GM21447 (cell line): ENCODE results near the gene PSMD4.

Source experiments
- ATAC-seq: cut with Tn5 transposase; IDR thresholded peaks from one replicate; pipeline ENCODE4 v1.9.1; 2021; ENCODE audit not compliant: unreplicated experiment

Gene PSMD4

DNA sequence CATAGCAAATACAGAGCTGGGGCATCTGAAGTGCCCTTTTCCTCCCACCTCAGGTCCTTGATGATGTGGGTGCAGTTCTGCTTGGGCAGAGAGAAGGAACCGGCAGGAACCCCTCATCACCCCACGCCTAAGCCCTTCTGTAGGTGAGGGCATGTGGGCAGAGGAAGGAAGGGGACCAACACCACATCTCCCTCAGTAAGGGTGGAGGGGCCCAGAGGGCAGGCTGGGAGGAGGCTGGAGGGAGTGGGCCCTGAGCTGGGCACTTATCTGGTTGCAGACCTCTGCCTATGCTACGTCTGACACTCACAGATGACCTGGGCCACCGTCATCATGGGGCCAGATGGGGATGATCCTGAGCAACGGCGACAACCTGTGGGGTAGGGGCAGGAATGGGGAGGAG lies 38.6 kb downstream of the PSMD4 start:
- no peak for ATAC-seq

GRCh38 chr1:151294742-151295462 lies 40.4 kb downstream of the PSMD4 start:
- no peak for ATAC-seq

GRCh38 chr1:151309811-151310323 lies 55.3 kb downstream of the PSMD4 start:
- no peak for ATAC-seq

DNA sequence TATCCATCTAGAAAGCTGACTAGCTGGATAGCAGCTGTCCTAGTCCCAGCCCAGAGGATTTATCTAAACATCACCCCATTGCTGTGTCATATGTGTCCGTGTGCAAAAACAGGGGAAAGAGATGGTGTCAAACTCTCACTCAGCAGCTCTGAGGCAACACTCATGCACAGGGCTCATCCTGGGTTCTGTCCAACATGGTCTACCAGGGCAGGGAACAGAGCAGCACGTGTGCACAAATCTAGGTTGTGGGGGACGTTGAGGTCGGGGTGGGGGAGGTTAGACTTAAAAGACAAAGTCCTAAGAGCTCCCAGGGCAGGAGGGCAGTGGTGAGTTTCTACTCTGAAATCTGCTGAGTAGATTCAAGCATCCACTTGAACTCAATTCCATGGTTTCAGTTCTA lies 56.5 kb downstream of the PSMD4 start:
- ATAC-seq = no peak

DNA sequence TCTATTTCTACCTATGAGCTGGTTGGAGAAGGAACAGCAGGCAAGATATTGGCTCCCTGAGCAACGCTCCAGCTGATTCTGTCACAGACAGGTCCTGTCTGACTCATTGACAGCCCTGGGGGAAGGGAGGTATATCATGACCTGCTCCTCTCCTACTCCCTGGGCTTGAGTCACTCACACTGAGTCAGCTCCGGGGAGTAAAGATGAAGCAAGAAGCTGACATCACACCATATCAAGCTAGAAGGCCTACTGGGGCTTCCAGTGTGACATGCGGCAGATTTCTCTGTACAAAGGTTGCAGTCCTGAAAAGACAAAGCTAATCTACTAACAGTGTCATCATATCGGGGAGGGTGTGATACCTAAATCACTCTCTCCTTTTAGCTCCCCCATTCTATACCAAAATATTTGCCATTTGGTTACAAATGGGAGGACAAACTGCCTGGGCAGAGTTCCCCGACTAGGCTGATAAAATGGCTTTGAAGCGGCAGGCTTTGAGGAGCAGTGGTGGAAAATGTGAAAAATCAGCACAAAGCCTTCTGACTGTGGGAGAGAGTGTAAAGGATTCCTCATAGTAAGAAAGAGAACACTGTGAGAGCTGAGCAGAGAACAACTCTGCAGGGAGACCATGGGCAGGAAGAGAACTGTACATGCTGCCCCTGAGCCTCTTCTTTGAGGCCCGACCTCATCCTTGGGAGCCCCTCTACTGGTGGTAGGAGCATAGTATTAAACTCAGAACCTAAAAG lies 57.2 kb downstream of the PSMD4 start:
- no peak for ATAC-seq

DNA sequence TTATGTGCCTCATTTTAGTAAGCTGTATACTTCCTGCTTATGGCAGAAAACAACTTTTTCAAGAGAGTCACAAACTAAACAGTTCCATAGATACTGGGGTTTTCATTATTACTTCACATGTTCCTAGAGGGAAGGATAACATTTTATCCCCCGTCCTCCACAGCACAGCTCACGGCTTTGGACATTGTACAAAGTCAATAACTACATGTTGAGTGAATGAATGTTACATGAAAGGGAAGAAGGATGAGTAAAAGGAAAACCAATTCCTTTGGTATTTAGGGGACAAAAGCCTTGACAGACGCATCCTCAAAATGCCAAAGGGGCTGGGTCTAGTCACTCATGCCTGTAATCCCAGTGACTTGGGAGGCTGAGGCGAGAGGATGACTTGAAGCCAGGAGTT lies 57.9 kb downstream of the PSMD4 start:
- ATAC-seq = no peak

DNA sequence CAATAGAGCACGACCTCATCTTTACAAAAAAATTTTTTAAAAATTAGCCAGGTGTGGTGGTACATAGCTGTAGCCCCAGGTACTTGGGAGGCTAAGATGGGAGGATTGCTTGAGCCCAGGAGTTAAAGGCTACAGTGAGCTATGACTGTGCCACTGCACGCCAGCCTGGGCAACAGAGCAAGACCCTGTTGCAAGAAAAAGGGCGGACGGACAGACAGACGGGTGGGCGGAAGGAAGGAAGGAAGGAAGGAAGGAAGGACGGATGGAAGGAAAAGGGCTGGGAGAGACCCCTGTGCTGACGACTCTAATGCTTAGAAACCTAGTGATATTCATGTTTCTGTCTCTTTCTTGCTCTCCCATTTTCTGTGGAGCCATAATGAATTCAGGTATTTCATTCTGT lies 58.3 kb downstream of the PSMD4 start:
- ATAC-seq = no peak

DNA sequence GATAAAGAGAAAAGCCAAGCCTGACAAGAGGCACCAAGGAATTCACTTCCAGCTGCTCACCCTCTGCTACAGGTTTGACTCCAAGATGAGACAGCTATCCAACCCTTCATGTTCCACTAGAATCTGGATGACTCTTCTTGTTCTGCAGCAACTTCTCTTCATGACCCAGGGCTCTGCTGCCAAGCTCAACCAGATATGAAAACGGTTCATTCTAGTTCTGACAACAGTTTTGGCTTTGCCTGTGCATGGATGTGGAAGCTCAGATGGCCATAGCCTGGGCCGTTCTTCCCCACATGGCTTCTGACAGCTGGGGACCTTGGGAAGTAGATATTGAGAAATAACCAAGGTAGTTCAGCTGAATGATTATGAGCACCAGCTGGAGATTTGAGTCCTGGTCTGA lies 59.0 kb downstream of the PSMD4 start:
- no peak for ATAC-seq

DNA sequence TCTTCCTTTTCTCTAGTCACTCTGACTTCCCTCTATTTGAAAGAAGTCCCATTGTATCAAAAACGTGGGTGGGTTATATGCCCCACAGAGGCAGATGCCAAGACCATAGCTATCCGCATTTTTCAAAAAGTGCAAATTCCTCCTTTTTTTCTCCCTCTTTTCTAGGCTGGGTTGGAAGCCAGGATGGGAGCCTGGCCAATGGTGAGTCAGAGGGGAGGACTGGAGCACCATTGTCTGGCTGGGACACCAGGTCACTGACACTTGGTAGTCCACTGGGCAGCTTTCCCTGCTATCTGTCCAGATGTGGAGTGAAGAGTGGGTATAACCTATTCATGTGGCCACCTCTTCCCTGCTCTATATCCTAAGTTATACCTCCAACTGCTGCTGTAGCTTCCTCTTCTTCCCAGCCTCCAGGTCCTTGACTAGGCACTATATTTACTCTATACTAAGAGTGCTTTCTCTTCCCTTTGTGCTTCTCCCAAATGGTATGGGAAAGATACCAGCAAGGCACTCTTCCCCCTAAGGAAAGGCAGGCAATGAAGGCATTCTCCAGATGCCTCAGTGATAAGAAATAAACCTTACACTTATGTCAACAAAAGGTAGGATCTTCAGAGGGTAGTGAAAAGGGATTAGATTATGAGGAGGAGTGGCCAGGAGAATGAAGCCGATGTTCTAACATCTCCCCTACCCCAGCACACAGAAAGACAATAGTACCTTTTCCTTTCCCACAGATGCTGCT lies 59.8 kb downstream of the PSMD4 start:
- no peak for ATAC-seq

DNA sequence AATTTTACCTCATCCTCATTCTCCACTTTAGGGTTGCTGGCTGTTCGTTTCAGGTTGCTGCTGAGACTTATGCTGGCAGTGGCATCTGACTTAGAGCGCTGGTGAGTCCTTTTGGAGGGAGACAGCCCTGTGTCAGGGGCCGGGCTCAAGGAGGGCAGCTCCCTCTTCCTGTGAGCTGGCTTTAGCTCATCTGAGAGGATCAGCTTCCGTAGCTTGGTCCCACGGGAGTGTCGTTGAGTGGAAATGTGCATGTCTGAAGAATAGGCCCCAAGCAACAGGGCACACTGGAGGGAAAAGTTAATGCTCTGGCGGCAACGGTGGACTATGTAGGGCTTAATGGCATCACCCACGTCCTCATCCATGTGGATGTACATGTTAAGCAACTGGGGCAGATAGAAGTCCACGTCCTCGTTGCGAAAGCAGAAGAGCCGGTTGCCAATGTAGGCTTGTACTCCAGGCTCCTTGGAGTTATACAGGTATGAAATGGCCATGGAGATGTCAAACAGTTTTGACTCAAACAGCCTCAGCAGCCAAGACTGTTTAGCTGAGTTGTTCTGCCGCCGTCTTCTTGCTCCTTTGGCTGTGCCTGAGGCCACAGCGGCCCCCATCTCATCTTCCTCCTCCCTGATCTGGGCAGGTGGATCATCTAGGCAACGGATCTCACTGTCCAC lies 61.2 kb downstream of the PSMD4 start:
- ATAC-seq = no peak
